ENCODE results near the gene TLDC2.
A peak's percentile ranks its signal among the peaks of the same experiment; 100 is the strongest.

The TLDC2 gene

DNA sequence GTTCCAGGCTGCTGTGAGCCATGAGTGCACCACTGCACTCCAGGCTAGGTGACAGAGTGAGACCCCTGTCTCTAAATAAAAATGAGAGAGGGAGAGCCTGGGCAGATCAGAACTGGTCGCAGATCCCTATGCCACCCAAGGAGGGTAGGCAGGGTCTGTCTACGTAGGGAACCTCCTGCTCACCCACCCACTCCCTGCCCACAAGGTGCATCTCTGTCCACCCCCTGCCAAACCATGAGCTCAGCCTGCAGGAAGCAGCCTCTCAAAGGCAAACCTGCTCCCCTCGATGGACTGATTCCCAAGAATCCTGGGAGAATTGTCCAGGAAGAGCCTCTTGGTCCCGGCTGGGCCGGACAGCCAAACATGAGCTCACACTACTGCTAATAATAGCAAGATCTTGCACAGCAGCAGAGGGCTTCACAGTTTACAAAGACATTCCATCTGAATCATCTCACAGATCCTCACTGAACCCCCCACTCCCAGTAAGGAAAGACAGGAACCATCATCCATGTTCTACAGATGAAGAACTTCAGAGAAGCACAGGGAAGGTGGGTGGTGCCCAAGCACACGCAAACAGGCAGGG lies 27.8 kb upstream of the TLDC2 start:
- H3K4me1 ChIP-seq (ENCODE audit: control insufficient read depth, insufficient read depth, low read depth, low read length), result peaks cover 27% of the 10 kb centered on the region
- peak overlapping the region; percentile 69 for H2BK120ac ChIP-seq (ENCODE audit: low read depth, low read length)
- peak; percentile 98 for DNase-seq
- no peak overlapping the region for H3K14ac ChIP-seq (ENCODE audit: low read length in 2 of 2)
- H3K23ac ChIP-seq (ENCODE audit: low read length in 2 of 2), result no peak overlapping the region
- peak overlapping the region; percentile 26 for H3K4me2 ChIP-seq (ENCODE audit: low read length, poor library complexity, severe bottlenecking)
- no peaks in the 10 kb centered on the region for H3K9me3 ChIP-seq (ENCODE audit: control insufficient read depth, low read length)
- H3K27me3 ChIP-seq (ENCODE audit: control insufficient read depth in 1 of 2, insufficient read depth in 1 of 2, low read length in 2 of 2), result no peaks in the 10 kb centered on the region
- H2BK15ac ChIP-seq (ENCODE audit: low read depth, poor library complexity, severe bottlenecking), result no peak overlapping the region
- H3K79me1 ChIP-seq (replicated peaks; ENCODE audit: low read length, poor library complexity, severe bottlenecking), result peaks cover 14% of the 10 kb centered on the region
- H4K91ac ChIP-seq (ENCODE audit: low read length), result no peak overlapping the region
- peaks cover 2 to 11% of the 10 kb centered on the region in 2 experiments for H3K36me3 ChIP-seq (ENCODE audit: control insufficient read depth in 1 of 2, insufficient read depth in 2 of 2, low read depth in 1 of 2, low read length in 2 of 2)
- H4K8ac ChIP-seq (ENCODE audit: low read length), result peak overlapping the region; percentile 89
- H2AFZ ChIP-seq (ENCODE audit: low read depth, low read length), result no peak overlapping the region
- peak overlapping the region in 1 of 2 experiments; percentile 91 for H2BK12ac ChIP-seq (ENCODE audit: low read length in 2 of 2)
- 16% methylated on average over 6 of the region's 6 CpGs for WGBS
- H2BK5ac ChIP-seq (ENCODE audit: low read depth, low read length, poor library complexity, severe bottlenecking), result no peak overlapping the region
- H3K27ac ChIP-seq (ENCODE audit: low read length, poor library complexity, severe bottlenecking), result peak overlapping the region; percentile 94
- peak overlapping the region; percentile 79 for H2AK5ac ChIP-seq (ENCODE audit: low read length, severe bottlenecking)
- H3K9ac ChIP-seq (ENCODE audit: low read length), result peak overlapping the region; percentile 85
- H3K4me3 ChIP-seq (ENCODE audit: insufficient read depth in 1 of 2, low read depth in 1 of 2, low read length in 2 of 2), result peak overlapping the region in 1 of 2 experiments; percentile 46
- peak overlapping the region; percentile 58 to 84 for H3K18ac ChIP-seq (ENCODE audit: low read depth in 1 of 2, low read length in 2 of 2)
- H3K4ac ChIP-seq (ENCODE audit: low read depth in 1 of 2, low read length in 2 of 2), result peak overlapping the region; percentile 26 to 65

DNA sequence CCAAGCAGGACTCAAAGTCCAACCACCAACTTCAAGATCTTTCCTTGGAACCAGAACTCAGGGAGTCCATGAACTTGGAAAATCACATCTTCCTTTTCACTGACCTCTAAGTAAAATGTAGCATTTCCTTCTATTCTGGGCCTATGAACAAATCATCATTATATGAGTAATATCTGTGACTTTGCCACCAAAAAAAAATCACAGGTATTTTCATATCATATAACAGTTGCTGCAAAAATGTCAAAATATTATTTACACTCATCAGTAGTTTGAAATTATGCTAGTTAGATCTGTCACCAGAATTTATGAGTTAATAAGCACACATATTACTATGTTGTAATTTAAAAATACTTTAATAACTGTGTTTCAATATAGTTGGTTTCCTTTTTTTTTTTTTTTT lies 27.3 kb upstream of the TLDC2 start:
- Histone ChIP-seq H3K18ac (ENCODE audit: low read depth in 1 of 2, low read length in 2 of 2) (peak overlapping the region in 1 of 2 experiments; percentile 84), H3K36me3 (ENCODE audit: control insufficient read depth in 1 of 2, insufficient read depth in 2 of 2, low read depth in 1 of 2, low read length in 2 of 2) (peaks cover 4 to 14% of the 10 kb centered on the region in 2 experiments), H3K4me2 (ENCODE audit: low read length, poor library complexity, severe bottlenecking) (peak overlapping the region; percentile 15), H3K23ac (ENCODE audit: low read length in 2 of 2) (no peak overlapping the region), H3K4me1 (ENCODE audit: control insufficient read depth, insufficient read depth, low read depth, low read length) (peaks cover 26% of the 10 kb centered on the region), H4K91ac (ENCODE audit: low read length) (no peak overlapping the region), H3K4ac (ENCODE audit: low read depth in 1 of 2, low read length in 2 of 2) (no peak overlapping the region), H3K9me3 (ENCODE audit: control insufficient read depth, low read length) (no peaks in the 10 kb centered on the region), H3K27me3 (ENCODE audit: control insufficient read depth in 1 of 2, insufficient read depth in 1 of 2, low read length in 2 of 2) (no peaks in the 10 kb centered on the region), H3K27ac (ENCODE audit: low read length, poor library complexity, severe bottlenecking) (peak overlapping the region; percentile 94), H3K4me3 (ENCODE audit: insufficient read depth in 1 of 2, low read depth in 1 of 2, low read length in 2 of 2) (peak overlapping the region in 1 of 2 experiments; percentile 46), H2BK12ac (ENCODE audit: low read length in 2 of 2) (peak overlapping the region in 1 of 2 experiments; percentile 17), H2BK15ac (ENCODE audit: low read depth, poor library complexity, severe bottlenecking) (no peak overlapping the region), H2BK5ac (ENCODE audit: low read depth, low read length, poor library complexity, severe bottlenecking) (no peak overlapping the region), H3K9ac (ENCODE audit: low read length) (peak overlapping the region; percentile 85), H2AK5ac (ENCODE audit: low read length, severe bottlenecking) (peak overlapping the region; percentile 79), H3K79me1 (replicated peaks; ENCODE audit: low read length, poor library complexity, severe bottlenecking) (peaks cover 16% of the 10 kb centered on the region), H4K8ac (ENCODE audit: low read length) (peak overlapping the region; percentile 89), H3K14ac (ENCODE audit: low read length in 2 of 2) (no peak overlapping the region), H2AFZ (ENCODE audit: low read depth, low read length) (no peak overlapping the region), H2BK120ac (ENCODE audit: low read depth, low read length) (no peak overlapping the region)
- DNase-seq, result no peak

DNA sequence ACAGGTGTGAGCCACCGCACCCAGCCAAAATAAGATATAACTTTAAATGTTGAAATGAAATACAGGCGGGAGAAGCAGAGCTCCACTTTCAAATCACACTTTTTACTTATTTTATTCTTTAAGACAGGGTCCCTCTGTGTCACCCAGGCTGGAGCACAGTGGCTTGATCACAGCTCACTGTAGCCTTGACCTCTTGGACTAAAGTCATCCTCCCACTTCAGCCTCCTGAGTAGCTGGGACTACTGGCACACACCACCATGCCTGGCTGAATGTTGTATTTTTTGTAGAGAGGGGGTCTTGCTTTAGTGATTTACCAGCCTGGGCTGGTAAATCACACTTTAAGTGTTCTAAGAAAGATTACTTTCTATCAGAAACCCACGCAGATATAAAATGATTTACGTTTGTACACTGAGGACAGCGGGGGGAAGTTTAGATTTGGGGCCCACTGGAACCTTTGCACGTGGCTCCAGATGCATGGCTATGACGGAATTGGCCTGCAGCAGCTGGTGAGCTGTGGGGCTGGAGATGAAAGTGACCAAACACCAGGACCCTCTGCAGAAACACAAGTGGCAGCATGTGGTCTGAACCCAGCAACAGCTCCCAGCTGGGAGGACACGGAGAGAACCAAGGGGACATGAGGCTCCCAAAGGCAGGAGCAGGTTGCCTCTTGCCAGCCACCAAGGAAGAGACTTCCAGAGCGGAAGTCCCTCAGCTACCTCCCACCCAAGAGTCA lies 26.4 kb upstream of the TLDC2 start:
- Histone ChIP-seq H2BK120ac (ENCODE audit: low read depth, low read length) (no peak overlapping the region), H3K9ac (ENCODE audit: low read length) (peak overlapping the region; percentile 85), H3K27me3 (ENCODE audit: control insufficient read depth in 1 of 2, insufficient read depth in 1 of 2, low read length in 2 of 2) (no peaks in the 10 kb centered on the region), H3K9me3 (ENCODE audit: control insufficient read depth, low read length) (no peaks in the 10 kb centered on the region), H2BK15ac (ENCODE audit: low read depth, poor library complexity, severe bottlenecking) (no peak overlapping the region), H3K4me1 (ENCODE audit: control insufficient read depth, insufficient read depth, low read depth, low read length) (peaks cover 29% of the 10 kb centered on the region), H3K36me3 (ENCODE audit: control insufficient read depth in 1 of 2, insufficient read depth in 2 of 2, low read depth in 1 of 2, low read length in 2 of 2) (peaks cover 4 to 14% of the 10 kb centered on the region in 2 experiments), H3K4me3 (ENCODE audit: insufficient read depth in 1 of 2, low read depth in 1 of 2, low read length in 2 of 2) (no peak overlapping the region), H3K27ac (ENCODE audit: low read length, poor library complexity, severe bottlenecking) (no peak overlapping the region), H2AFZ (ENCODE audit: low read depth, low read length) (no peak overlapping the region), H2AK5ac (ENCODE audit: low read length, severe bottlenecking) (peak overlapping the region; percentile 43), H3K23ac (ENCODE audit: low read length in 2 of 2) (no peak overlapping the region), H3K4me2 (ENCODE audit: low read length, poor library complexity, severe bottlenecking) (no peak overlapping the region), H4K8ac (ENCODE audit: low read length) (peak overlapping the region; percentile 12), H3K79me1 (replicated peaks; ENCODE audit: low read length, poor library complexity, severe bottlenecking) (peaks cover 18% of the 10 kb centered on the region), H2BK5ac (ENCODE audit: low read depth, low read length, poor library complexity, severe bottlenecking) (no peak overlapping the region), H4K91ac (ENCODE audit: low read length) (no peak overlapping the region), H3K14ac (ENCODE audit: low read length in 2 of 2) (no peak overlapping the region), H2BK12ac (ENCODE audit: low read length in 2 of 2) (peak overlapping the region; percentile 51 to 84), H3K4ac (ENCODE audit: low read depth in 1 of 2, low read length in 2 of 2) (peak overlapping the region; percentile 35 to 49), H3K18ac (ENCODE audit: low read depth in 1 of 2, low read length in 2 of 2) (no peak overlapping the region)
- DNase-seq, result no peak
- WGBS, result 74% methylated on average over 8 of the region's 9 CpGs

DNA sequence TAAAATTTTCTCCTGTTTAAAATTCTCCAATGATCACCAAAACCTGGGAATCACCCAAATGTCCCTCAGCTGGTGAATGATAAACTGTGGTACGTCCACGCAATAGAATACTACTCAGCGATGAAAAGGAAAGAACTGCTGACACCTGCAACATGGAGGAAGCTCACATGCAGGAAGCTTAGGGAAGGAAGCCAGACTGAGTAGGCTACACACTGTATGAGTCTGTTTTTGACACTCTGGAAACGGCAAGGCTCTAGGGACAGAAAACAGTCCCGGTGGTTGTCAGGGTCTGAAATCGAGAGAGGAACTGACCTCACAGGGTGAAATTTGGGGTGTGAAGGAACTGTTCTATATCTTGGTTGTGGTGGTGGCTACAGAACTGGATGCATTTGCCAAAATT lies 25.2 kb upstream of the TLDC2 start:
- Histone ChIP-seq H2BK15ac (ENCODE audit: low read depth, poor library complexity, severe bottlenecking) (no peak overlapping the region), H2BK120ac (ENCODE audit: low read depth, low read length) (no peak overlapping the region), H2AK5ac (ENCODE audit: low read length, severe bottlenecking) (no peak overlapping the region), H3K27ac (ENCODE audit: low read length, poor library complexity, severe bottlenecking) (no peak overlapping the region), H4K91ac (ENCODE audit: low read length) (no peak overlapping the region), H3K4ac (ENCODE audit: low read depth in 1 of 2, low read length in 2 of 2) (no peak overlapping the region), H3K18ac (ENCODE audit: low read depth in 1 of 2, low read length in 2 of 2) (no peak overlapping the region), H3K4me2 (ENCODE audit: low read length, poor library complexity, severe bottlenecking) (no peak overlapping the region), H2BK5ac (ENCODE audit: low read depth, low read length, poor library complexity, severe bottlenecking) (no peak overlapping the region), H3K4me3 (ENCODE audit: insufficient read depth in 1 of 2, low read depth in 1 of 2, low read length in 2 of 2) (no peak overlapping the region), H2AFZ (ENCODE audit: low read depth, low read length) (no peak overlapping the region), H3K27me3 (ENCODE audit: control insufficient read depth in 1 of 2, insufficient read depth in 1 of 2, low read length in 2 of 2) (no peaks in the 10 kb centered on the region), H3K23ac (ENCODE audit: low read length in 2 of 2) (no peak overlapping the region), H3K9ac (ENCODE audit: low read length) (no peak overlapping the region), H3K9me3 (ENCODE audit: control insufficient read depth, low read length) (no peaks in the 10 kb centered on the region), H3K4me1 (ENCODE audit: control insufficient read depth, insufficient read depth, low read depth, low read length) (peaks cover 32% of the 10 kb centered on the region), H4K8ac (ENCODE audit: low read length) (no peak overlapping the region), H3K14ac (ENCODE audit: low read length in 2 of 2) (no peak overlapping the region), H2BK12ac (ENCODE audit: low read length in 2 of 2) (no peak overlapping the region), H3K36me3 (ENCODE audit: control insufficient read depth in 1 of 2, insufficient read depth in 2 of 2, low read depth in 1 of 2, low read length in 2 of 2) (peaks cover 4 to 14% of the 10 kb centered on the region in 2 experiments), H3K79me1 (replicated peaks; ENCODE audit: low read length, poor library complexity, severe bottlenecking) (peaks cover 23% of the 10 kb centered on the region)
- DNase-seq, result no peak
- over 99% methylated on average over 6 of the region's 6 CpGs for WGBS
